Measurements from ENCODE around the gene SPCS1. TPM values are rescaled to one million over a fixed set of nuclear protein-coding genes. Genes with fewer than 3 reads are reported as not detected.

Gene SPCS1
- polyA plus RNA-seq, 3 donors from 2014 or later: 261 to 411 (median 304) TPM

DNA sequence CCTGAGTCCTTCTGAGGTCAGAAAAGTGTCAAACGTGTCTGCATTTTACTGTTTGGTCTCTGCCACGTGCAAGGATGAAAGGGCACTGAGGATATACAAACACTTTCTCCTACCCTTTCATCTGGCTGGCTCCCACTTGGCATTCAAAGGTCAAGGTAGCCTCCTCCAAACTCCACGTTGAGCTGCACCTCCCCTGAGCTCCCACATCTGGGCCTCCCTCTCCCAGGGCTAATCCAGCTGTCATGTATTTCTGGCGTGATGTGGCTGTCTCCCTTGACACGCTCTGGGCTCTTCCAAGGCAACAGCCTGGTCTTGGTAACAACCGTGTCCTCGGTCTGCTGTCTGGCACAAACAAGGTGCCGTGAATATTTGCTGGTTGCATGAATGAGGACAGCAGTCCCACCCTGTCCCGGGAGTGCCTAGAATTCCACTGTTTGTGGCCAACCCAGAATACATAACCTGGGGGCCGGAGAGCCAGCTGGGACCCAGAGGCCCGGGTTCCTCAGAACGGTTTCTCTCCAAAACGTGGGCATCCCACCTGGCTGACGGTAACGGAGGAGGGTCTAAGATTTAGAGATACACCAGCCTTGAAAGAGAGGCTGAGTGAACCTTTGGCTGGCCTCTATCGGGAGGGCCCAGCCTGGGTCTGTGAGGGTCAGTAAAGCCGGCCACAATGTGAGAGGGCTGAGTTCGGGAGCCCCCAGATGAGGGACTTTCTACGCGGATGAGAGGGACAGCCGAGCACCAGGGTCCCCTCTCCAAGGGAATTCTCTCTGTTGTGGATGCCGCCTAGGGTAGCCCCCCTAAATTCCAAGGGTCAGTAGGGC, 1.1 kb upstream of the SPCS1 start:
- H3K4me1 Mint-ChIP-seq: peaks cover 34 to 39% of the 10 kb centered on the region in 2 donors
- H3K9me3 Mint-ChIP-seq: no peaks in the 10 kb centered on the region
- H3K36me3 Mint-ChIP-seq: no peaks in the 10 kb centered on the region
- peak overlapping the region; percentile 93 to 95 (median 94) for H3K4me3 Mint-ChIP-seq
- H3K27ac Mint-ChIP-seq: peak overlapping the region; percentile 91 to 95 (median 94)
- no peak for DNase-seq
- H3K27me3 Mint-ChIP-seq (ENCODE audit: low read depth in 3 of 3): peaks cover 0 to 3% (median 0%) of the 10 kb centered on the region in 3 donors

DNA sequence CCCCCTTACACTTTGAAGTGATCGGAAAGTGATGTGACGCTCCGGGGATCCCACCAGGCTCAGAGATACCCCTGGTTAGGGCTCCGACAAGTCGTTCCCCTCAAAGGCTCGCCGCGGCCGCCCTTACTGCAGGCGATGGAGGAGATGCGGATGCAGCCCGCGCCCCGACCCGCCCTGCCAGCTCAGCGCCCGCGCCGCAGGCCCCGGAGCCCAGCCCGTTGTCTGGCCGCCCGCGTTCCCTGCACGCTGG, 543 bp upstream of the SPCS1 start:
- Mint-ChIP-seq H3K27ac (peak overlapping the region; percentile 91 to 95 (median 94)), H3K4me1 (peaks cover 34 to 39% of the 10 kb centered on the region in 2 donors)

DNA sequence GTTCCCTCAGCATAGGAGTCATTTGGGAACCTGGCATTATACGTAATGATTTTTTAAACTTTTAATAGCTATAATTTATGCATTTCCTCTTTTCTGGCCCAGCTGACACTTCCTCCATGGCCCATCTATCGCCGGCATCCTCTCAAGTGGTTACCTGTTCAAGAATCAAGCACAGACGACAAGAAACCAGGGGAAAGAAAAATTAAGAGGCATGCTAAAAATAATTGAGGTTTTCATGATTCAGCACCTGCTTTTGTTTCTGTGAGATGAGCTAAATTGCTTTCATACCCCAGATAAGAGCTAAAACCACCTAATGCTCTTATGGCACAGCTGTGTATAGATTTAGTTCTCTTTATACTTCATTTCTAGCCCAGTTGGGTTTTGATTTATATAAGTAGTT, 1.7 kb downstream of the SPCS1 start:
- peak overlapping the region in 4 of 6 donors; percentile 39 to 81 (median 51) for H3K27ac Mint-ChIP-seq
- H3K4me1 Mint-ChIP-seq: peaks cover 34 to 39% of the 10 kb centered on the region in 2 donors
- H3K27me3 Mint-ChIP-seq (ENCODE audit: low read depth in 3 of 3): peaks cover 0 to 3% (median 0%) of the 10 kb centered on the region in 3 donors
- no peaks in the 10 kb centered on the region for H3K9me3 Mint-ChIP-seq
- peak overlapping the region; percentile 47 to 67 (median 63) for H3K4me3 Mint-ChIP-seq
- DNase-seq: no peak
- H3K36me3 Mint-ChIP-seq: no peaks in the 10 kb centered on the region

More for the DNA sequence above, 543 bp upstream of the SPCS1 start:
- Mint-ChIP-seq H3K9me3 (no peaks in the 10 kb centered on the region), H3K27me3 (ENCODE audit: low read depth in 3 of 3) (peaks cover 0 to 3% (median 0%) of the 10 kb centered on the region in 3 donors), H3K36me3 (no peaks in the 10 kb centered on the region), H3K4me3 (peak overlapping the region; percentile 93 to 95 (median 94))
- DNase-seq: no peak

DNA sequence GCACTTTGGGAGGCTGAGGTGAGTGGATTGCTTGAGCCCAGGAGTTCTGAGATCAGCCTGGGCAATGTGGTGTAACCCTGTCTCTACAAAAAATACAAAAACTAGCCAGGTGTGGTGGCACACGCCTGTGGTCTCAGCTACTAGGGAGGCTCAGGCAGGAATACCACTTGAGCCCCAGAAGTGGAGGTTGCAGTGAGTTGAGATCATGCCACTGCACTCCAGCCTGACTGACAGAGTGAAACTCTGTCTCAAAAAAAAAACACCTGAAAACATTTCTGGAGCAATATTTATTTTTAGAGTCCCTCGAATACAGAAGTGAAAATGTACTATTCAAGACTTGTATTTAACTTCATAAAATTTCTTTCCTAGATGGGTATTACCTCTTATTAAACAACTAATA, 4.6 kb downstream of the SPCS1 start:
- H3K4me3 Mint-ChIP-seq: no peak overlapping the region
- H3K36me3 Mint-ChIP-seq: no peaks in the 10 kb centered on the region
- DNase-seq: no peak
- H3K9me3 Mint-ChIP-seq: no peaks in the 10 kb centered on the region
- peaks cover 18 to 20% of the 10 kb centered on the region in 2 donors for H3K4me1 Mint-ChIP-seq
- H3K27me3 Mint-ChIP-seq (ENCODE audit: low read depth in 3 of 3): peaks cover 0 to 4% (median 0%) of the 10 kb centered on the region in 3 donors
- no peak overlapping the region for H3K27ac Mint-ChIP-seq

DNA sequence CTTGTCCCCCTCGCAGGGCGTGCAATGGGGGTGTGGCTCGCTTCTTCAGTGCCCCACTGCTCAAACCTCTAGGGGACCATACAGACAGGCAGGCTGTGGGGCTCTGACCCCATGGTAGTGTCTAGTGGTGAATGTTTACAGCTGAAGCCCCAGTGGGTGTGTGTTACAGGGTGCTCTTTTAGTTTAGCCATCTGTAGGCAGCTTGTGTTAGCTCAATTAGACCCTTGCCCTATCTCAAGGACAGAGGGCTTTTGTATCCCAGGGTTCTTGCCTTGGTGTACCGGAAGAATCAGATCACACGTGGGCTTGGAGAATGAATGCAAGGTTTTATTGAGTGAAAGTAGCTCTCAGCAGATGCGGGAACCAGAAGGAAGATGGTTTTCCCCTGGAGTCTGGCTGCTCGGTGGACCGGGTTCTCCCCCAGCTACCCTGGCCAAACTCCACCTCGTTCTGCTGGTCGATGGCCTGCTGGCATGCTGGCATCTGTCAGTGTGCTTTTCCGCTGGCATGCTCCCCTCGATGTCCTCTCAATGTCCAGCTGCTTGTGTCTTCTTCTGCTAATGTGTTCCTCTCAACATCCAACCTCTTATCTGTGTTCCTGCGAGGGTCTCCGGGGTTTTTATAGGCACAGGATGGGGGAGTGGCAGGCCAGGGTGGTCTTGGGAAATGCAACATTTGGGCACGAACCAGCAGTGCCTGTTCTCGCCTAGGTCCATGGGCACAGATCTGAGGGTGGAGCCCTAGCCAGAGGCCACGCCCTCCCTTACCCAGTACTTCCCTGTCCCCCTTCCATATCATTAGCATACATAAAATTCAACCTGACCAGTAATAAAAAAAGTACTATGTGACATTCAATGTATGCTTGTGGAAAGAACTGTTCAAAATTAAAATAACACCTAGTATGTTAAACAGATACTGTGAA, 6.6 kb downstream of the SPCS1 start:
- Mint-ChIP-seq H3K4me1 (peaks cover 3 to 6% of the 10 kb centered on the region in 2 donors), H3K36me3 (peaks cover 3 to 5% (median 4%) of the 10 kb centered on the region in 3 donors), H3K4me3 (no peak overlapping the region), H3K27me3 (ENCODE audit: low read depth in 3 of 3) (peaks cover 0 to 2% (median 0%) of the 10 kb centered on the region in 3 donors), H3K27ac (peak overlapping the region in 2 of 6 donors; percentile 27 to 74), H3K9me3 (no peaks in the 10 kb centered on the region)
- DNase-seq: no peak

DNA sequence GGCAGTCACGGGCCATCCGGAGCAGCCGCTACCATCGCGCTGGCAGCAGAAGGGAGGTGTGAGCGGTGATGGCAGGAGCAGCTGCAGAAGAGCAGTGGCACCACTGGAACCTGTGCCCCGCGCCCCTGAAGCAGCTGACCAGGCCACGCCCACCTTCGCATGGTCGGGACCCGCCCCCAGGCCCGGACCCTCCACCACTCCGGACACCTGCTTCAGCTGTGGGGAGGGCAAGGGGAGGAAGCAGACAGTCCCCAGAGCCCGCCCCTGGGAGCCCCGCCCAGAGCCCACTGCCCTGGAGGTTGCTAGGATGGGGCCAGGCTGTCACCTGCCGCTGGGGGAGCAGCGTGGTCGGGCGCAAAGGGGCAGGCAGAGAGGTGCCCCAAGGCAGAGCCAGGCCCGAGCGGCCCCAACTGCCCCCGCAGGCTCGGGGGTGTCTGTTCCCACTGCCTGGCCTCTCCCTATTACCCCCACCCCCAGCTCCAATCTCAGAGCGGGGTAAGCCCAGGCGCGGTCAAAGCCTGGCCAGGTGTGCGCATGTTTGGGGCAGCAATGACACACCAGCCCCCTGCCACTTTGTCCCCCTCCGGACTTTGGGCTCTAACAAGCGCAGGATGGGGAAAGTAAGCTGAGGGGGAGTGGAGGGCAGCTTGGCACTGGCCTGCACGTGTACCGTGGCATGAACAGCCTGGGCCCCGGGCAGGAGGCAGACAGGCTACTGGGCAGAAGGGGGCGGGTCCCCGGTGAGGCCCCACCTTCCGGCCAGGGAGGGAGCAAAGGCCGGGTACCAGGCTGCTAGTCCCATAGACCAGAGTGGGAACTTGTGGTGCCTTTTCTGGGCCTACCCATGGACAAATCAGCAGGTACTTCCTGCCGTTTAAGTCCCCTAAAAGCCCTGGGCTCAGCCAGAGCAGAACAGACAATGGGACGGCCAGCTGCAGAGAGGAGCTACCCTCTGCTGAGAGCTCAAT, 8.7 kb downstream of the SPCS1 start:
- Mint-ChIP-seq H3K9me3 (no peaks in the 10 kb centered on the region), H3K36me3 (peaks cover 9 to 10% (median 10%) of the 10 kb centered on the region in 3 donors), H3K4me1 (peaks cover under 1 to 2% of the 10 kb centered on the region in 2 donors), H3K4me3 (no peak overlapping the region), H3K27ac (no peak overlapping the region), H3K27me3 (ENCODE audit: low read depth in 3 of 3) (peaks cover 0 to 4% (median 0%) of the 10 kb centered on the region in 3 donors)
- no peak for DNase-seq

DNA sequence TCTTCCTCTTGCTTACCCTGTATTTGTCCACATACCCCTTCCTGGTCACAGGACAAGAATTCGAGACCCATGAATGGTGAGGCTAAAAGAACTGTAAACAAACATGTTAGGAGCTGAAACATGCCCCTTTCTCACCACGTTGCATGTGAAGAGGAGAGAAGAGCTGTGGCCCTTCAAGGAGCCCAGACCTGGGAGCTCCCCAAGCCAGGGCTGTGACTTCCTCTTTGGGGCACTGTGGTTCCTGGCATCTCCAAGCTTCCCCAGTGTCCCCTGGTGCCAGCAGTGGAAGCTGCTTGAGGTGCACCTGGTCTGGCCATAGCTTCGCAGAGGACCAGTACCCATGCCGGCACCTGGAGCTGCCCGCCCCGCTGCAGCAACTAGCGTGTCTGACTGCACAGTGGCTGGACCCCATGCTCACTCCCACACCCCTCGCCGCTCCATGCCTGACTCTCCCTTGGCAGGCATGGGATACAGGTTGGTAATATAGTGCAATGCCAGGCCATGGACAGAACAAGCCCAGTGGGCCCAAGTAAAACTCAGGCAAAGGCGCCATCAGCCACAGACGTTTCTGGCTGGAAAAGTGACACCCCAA, 9.9 kb downstream of the SPCS1 start:
- Mint-ChIP-seq H3K27ac (no peak overlapping the region), H3K9me3 (peaks cover 0 to under 1% (median 0%) of the 10 kb centered on the region in 6 donors), H3K36me3 (peaks cover 13 to 15% (median 13%) of the 10 kb centered on the region in 3 donors), H3K4me3 (no peak overlapping the region), H3K4me1 (peaks cover 8 to 14% of the 10 kb centered on the region in 2 donors), H3K27me3 (ENCODE audit: low read depth in 3 of 3) (peaks cover 0 to 4% (median 0%) of the 10 kb centered on the region in 3 donors)
- no peak for DNase-seq

DNA sequence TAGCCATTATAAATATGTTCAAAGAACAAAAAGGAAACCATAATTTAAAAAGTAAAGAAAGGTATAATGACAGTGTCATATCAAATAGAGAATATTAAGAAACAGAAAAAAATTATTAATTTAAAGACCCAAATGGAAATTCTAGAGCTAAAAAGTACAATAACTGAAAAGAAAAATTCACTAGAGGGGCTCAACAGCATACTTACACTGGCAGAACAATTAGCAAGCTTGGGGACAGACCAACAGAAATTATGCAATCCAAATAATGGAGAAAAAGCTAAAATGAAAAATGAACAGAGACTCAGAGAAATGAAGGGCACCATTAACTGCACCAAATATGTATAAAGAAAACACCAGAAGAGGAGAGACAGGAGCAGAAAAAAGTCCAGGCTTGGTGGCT, 13.7 kb downstream of the SPCS1 start:
- Mint-ChIP-seq H3K36me3 (peaks cover 13 to 19% (median 17%) of the 10 kb centered on the region in 3 donors), H3K4me1 (peaks cover 18 to 20% of the 10 kb centered on the region in 2 donors), H3K4me3 (no peak overlapping the region), H3K9me3 (peaks cover 0 to 3% (median 0%) of the 10 kb centered on the region in 6 donors), H3K27ac (peak overlapping the region in 1 of 6 donors; percentile 89), H3K27me3 (ENCODE audit: low read depth in 3 of 3) (peaks cover 0 to 2% (median 0%) of the 10 kb centered on the region in 3 donors)
- DNase-seq: no peak

DNA sequence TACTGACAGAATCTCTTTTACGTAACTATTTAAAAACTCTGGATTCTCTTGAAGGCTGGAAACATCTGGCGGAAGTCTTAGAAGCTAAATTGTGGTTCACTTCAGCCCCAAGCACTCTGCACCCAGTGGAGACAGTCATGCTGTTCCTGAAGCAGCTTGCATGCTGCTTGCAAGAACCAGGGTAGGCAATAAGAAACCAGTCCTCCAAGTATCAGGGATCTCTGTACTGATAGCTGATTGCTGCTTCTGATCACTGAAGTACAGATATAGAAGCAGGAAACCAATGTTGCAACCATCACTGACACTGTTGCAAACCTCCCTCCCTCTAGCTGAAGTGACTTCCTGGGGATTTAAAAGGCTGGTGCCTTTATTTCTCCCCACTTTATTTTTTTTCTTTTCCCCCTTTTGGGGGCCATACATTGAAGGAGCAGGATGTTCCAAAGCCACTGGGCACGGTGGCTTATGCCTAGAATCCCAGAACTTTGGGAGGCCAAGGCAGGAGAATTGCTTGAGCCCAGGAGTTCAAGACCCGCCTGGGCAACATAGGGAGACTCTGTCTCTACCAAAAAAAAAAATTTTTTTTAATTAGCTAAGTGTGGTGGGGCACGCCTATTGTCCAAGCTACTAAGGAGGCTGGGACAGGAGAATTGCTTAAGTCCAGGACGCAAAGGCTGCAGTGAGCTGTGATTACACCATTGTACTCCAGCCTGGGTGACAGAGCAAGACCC, 15.3 kb downstream of the SPCS1 start:
- Mint-ChIP-seq H3K27me3 (ENCODE audit: low read depth in 3 of 3) (peaks cover 0 to 2% (median 0%) of the 10 kb centered on the region in 3 donors), H3K27ac (peak overlapping the region; percentile 5 to 82 (median 73)), H3K9me3 (peaks cover 0 to 3% (median 0%) of the 10 kb centered on the region in 6 donors), H3K4me1 (peaks cover 18 to 20% of the 10 kb centered on the region in 2 donors), H3K36me3 (peaks cover 13 to 24% (median 21%) of the 10 kb centered on the region in 3 donors), H3K4me3 (peak overlapping the region in 4 of 5 donors; percentile 1 to 22 (median 8))
- DNase-seq: no peak

DNA sequence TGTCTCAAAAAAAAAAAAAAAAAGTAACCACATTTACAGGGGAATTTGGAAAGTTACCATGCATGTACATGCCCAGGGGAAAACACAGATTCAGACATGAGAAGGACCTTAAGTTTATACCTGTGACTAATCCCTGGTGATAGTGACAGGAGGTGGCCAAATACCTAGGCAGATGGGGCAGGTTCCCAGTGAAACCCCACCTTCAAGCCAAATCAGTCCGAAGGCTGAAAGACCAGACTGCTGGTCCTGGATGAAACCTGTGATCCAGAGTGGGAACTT, 15.8 kb downstream of the SPCS1 start:
- Mint-ChIP-seq H3K27me3 (ENCODE audit: low read depth in 3 of 3) (peaks cover 0 to 2% (median 0%) of the 10 kb centered on the region in 3 donors), H3K4me3 (no peak overlapping the region), H3K36me3 (peaks cover 8 to 20% (median 18%) of the 10 kb centered on the region in 3 donors), H3K9me3 (peaks cover 0 to 3% (median 0%) of the 10 kb centered on the region in 6 donors), H3K27ac (peak overlapping the region in 3 of 6 donors; percentile 27 to 64 (median 42)), H3K4me1 (peaks cover 18 to 20% of the 10 kb centered on the region in 2 donors)
- DNase-seq: no peak

DNA sequence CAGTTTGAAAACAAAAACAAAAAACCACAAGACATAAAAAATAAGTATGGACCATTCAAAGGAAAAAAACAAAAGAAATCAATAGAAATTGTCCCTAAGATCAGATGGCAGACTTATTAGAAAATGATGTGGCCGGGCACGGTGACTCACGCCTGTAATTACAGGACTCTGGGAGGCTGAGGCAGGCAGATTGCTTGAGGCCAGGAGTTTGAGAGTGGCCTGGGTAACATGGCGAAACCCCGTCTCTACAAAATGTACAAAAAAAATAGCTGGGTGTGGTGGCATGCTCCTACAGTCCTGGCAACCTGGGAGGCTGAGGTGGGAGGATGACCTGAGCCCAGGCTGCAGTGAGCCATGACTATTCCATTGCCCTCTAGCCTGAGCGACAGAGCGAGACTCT, 16.6 kb downstream of the SPCS1 start:
- Mint-ChIP-seq H3K27ac (peak overlapping the region in 1 of 6 donors; percentile 27), H3K27me3 (ENCODE audit: low read depth in 3 of 3) (peaks cover 0 to 2% (median 0%) of the 10 kb centered on the region in 3 donors), H3K4me1 (peaks cover 18 to 20% of the 10 kb centered on the region in 2 donors), H3K4me3 (no peak overlapping the region), H3K36me3 (peaks cover 8 to 25% (median 19%) of the 10 kb centered on the region in 3 donors), H3K9me3 (peaks cover 0 to 3% (median 0%) of the 10 kb centered on the region in 6 donors)
- DNase-seq: no peak

DNA sequence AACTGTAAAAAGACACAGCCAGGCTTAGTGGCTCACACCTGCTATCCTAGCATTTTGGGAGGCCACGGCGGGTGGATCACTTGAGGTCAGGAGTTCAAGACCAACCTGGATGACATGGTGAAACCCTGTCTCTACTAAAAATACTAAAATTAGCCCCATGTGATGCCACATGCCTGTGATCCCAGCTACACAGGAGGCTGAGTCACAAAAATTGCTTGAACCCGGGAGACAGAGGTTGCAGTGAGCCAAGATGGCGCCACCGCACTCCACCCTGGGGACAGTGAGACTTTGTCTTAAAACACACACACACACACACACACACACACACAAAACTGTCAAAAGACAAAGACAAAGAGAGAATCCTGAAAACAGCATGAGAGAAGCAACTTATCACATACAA, 18.0 kb downstream of the SPCS1 start:
- DNase-seq: no peak
- Mint-ChIP-seq H3K36me3 (peaks cover 12 to 36% (median 29%) of the 10 kb centered on the region in 3 donors), H3K4me1 (peaks cover 18 to 20% of the 10 kb centered on the region in 2 donors), H3K4me3 (no peak overlapping the region), H3K27me3 (ENCODE audit: low read depth in 3 of 3) (no peaks in the 10 kb centered on the region), H3K9me3 (peaks cover 1 to 8% (median 5%) of the 10 kb centered on the region in 6 donors), H3K27ac (peak overlapping the region in 1 of 6 donors; percentile 41)
